AG09309 (cell line): ENCODE results near the gene C1orf185.

ENCODE experiments used
- DNase-seq: peaks from one replicate; pipeline ENCODE4 v3.0.0-alpha.2; 2010; ENCODE audit warnings: low read depth
- H3K4me3 ChIP-seq: 2 replicates; pipeline ENCODE4 v1.5.1; 2011; ENCODE audit warnings: mild to moderate bottlenecking, low read depth, low read length, moderate library complexity; ENCODE audit not compliant: control insufficient read depth
- TF ChIP-seq, protein P1 (sequence below): IDR thresholded peaks from 2 replicates; pipeline ENCODE4 v1.5.1; 2011; ENCODE audit warnings: mild to moderate bottlenecking, low read depth, low read length, inconsistent platforms; ENCODE audit not compliant: insufficient read depth, control insufficient read depth; ENCODE audit errors: missing control alignments

The C1orf185 gene

GRCh38 chr1:51101976-51102375, at the start of gene C1orf185:
C1orf185 (plus strand) TSS chr1:51102228; CDS start chr1:51102234, 6 bp downstream.
- TF ChIP-seq, protein P1, sequence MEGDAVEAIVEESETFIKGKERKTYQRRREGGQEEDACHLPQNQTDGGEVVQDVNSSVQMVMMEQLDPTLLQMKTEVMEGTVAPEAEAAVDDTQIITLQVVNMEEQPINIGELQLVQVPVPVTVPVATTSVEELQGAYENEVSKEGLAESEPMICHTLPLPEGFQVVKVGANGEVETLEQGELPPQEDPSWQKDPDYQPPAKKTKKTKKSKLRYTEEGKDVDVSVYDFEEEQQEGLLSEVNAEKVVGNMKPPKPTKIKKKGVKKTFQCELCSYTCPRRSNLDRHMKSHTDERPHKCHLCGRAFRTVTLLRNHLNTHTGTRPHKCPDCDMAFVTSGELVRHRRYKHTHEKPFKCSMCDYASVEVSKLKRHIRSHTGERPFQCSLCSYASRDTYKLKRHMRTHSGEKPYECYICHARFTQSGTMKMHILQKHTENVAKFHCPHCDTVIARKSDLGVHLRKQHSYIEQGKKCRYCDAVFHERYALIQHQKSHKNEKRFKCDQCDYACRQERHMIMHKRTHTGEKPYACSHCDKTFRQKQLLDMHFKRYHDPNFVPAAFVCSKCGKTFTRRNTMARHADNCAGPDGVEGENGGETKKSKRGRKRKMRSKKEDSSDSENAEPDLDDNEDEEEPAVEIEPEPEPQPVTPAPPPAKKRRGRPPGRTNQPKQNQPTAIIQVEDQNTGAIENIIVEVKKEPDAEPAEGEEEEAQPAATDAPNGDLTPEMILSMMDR, result no peak
- no peak within 1 kb of the TSS for H3K4me3 ChIP-seq
- no peak for DNase-seq

DNA sequence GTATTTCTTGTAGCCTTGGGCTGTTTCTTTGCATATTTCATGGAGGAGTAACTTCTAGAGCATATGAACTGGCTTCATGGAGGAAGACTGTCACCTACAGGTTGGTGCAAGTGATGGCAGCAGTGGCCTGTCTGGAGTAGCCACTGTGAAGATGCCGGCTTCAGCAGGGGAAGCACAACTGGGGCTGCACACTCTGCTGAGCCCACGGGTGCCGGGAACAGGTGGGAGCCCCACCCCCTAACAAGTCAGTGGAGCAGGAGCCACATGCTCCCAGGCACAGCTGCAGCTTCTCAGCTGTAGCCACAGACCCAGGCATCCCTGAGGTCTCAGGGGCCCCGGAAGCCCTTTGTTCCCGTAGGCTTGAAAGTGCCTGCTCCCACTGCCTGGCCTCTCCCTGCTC, 43.2 kb upstream of the C1orf185 start:
- H3K4me3 ChIP-seq, result no peak overlapping the region
- no peak for DNase-seq
- TF ChIP-seq, protein P1, result peak; percentile 74

DNA sequence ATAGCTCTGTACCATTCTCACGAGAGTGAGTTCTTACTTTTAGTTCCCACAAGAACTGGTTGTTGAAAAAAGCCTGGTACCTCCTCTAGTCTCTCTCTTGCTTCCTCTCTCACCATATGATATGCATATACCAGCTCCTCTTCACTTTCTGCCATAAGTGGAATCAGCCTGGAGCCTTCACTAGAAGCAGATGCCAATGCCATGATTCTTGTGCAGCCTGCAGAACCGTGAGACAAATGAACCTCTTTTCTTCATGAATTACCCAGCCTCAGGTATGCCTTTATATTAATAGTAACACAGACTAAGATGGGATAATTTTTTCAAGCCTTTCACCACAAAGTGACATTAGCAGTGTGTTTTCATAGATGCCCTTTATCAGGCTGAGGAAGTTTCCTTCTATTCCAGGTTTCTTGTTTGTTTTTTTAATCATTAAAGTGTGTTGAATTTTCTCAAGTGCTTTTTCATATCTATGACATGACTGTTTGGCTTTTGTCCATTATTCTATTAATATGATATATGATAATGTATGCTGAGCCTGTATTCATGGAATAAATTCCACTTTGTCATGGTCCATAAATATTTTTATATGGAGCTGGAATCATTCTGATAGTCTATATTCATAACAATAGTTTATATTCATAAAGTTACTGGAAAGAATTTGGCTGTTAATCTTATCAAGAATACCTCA, 40.7 kb upstream of the C1orf185 start:
- no peak overlapping the region for H3K4me3 ChIP-seq
- TF ChIP-seq, protein P1, result no peak
- DNase-seq, result no peak

DNA sequence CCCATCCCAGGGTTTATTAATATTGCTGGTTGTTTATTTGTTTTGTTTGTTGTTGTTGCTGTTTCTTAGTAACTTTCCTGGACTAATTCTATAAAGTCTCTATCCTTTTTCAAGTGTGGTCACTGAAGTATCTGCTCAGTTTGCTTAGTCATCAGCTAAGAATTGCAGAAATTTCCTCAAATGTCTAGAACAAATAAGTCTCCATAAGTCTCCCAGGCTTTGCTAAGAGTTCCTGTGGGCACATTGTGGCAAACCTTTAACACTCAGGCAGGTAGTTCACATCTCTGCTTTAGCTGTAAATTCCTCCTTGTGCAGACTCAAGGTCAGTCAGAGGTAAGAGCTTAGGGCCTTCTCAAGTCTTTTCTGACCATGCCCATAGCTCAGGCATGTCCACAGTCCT, 38.9 kb upstream of the C1orf185 start:
- DNase-seq, result peak; percentile 79
- no peak overlapping the region for H3K4me3 ChIP-seq
- TF ChIP-seq, protein P1, result no peak

- TF ChIP-seq, protein P1, result no peak
- H3K4me3 ChIP-seq, result no peak overlapping the region
- DNase-seq, result no peak
Observed at GRCh38 chr1:51070011-51070410, 32.0 kb upstream of the C1orf185 start.

DNA sequence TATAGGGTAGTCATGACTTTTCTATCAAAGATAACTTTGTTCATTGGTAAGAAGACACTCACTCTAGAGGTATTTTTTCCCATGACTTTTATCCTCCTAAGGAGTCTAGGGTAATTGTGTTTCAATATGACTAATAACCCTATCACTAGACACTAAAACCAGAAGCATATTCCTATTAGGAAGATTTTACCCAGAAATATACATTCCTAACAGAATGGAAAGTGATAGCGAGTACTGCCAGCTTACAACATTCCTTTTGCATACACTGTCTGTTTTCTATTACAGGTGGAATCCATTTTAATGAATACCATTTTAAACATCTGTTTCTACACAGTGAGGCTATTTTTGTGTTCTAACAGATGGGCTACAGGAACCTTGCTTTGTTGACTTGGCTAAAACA, 31.4 kb upstream of the C1orf185 start:
- DNase-seq, result peak; percentile 59
- H3K4me3 ChIP-seq, result no peak overlapping the region
- TF ChIP-seq, protein P1, result no peak

DNA sequence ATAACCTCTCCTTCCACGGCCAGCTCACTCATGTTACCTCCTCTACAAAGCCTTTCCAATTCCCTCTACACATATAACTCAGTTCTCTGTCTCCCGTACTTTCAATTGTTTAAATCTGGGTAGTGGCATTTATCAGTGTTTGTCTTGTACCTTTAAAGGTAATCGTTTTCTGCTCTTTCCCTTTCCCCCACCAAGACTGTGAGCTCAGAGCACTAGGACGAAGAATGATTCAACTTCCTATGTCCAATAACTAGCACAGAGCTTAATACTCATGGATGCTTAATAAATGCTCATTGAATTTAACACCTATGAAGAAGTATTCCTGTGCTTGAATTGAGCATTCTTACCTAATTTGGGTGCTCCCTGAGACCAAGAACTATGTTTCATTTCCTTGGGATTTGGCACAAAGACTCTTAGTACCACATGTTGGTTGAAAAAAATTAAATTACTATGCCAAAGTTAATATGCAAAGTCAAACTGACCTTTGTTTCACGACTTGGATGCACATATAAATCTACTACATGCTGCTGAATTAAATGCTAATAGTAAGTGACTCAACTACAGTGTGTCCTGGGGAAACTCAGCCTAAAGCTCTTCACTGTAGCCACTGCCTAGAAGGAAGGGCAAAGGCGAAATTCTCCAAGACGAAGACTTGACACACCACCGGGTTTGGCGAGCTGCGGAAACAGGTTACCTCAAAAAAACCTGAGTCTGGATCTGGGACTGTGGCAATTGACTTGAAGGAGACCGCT, 30.6 kb upstream of the C1orf185 start:
- no peak for DNase-seq
- TF ChIP-seq, protein P1, result no peak

More for the DNA sequence above, 30.6 kb upstream of the C1orf185 start:
- H3K4me3 ChIP-seq, result no peak overlapping the region
